Measurements from ENCODE around the gene AFAP1L2.

AFAP1L2 gene

GRCh38 chr10:114356126-114356525, 48.2 kb downstream of the AFAP1L2 start:
- H3K4me1 ChIP-seq (ENCODE audit: low read length) = no peaks in the 10 kb centered on the region

GRCh38 chr10:114353383-114353782, 50.9 kb downstream of the AFAP1L2 start:
- H4K20me1 ChIP-seq (ENCODE audit: insufficient read depth, low read length) = no peaks in the 10 kb centered on the region
- no peaks in the 10 kb centered on the region for H3K36me3 ChIP-seq (replicated peaks; ENCODE audit: insufficient read depth, low read length)
- no peak for DNase-seq
- H3F3A ChIP-seq (ENCODE audit: insufficient read depth, low read length) = no peaks in the 10 kb centered on the region
- H3K4me3 ChIP-seq (ENCODE audit: low read length) = no peak overlapping the region
- no peak for TF ChIP-seq EZH2 (optimal IDR thresholded peaks at IDR 0.05; ENCODE audit: low read depth, low read length)
- TF ChIP-seq CTCF (IDR thresholded peaks at IDR 0.05; ENCODE audit: low read length) = no peak
- TF ChIP-seq EZH2phosphoT487 (IDR thresholded peaks at IDR 0.05; ENCODE audit: low read length) = no peak
- no peaks in the 10 kb centered on the region for H3K79me2 ChIP-seq (ENCODE audit: low read length)
- no peaks in the 10 kb centered on the region for H3K27me3 ChIP-seq (replicated peaks; ENCODE audit: insufficient read depth, low read length)
- no peak overlapping the region for H3K4me2 ChIP-seq (ENCODE audit: low read depth, low read length)
- H3K9me3 ChIP-seq (replicated peaks; ENCODE audit: insufficient read depth, low read length) = no peaks in the 10 kb centered on the region
- H3K9me2 ChIP-seq (replicated peaks; ENCODE audit: insufficient read depth, low read length) = no peaks in the 10 kb centered on the region
- H3K27ac ChIP-seq (ENCODE audit: low read length) = no peak overlapping the region
- H2AFZ ChIP-seq (ENCODE audit: low read length) = no peak overlapping the region
- no peaks in the 10 kb centered on the region for H3K4me1 ChIP-seq (ENCODE audit: low read length)
- no peak overlapping the region for H3K9ac ChIP-seq (ENCODE audit: low read length)

More at GRCh38 chr10:114356126-114356525, 48.2 kb downstream of the AFAP1L2 start:
- Histone ChIP-seq H3K9me3 (replicated peaks; ENCODE audit: insufficient read depth, low read length) (no peaks in the 10 kb centered on the region), H3K36me3 (replicated peaks; ENCODE audit: insufficient read depth, low read length) (no peaks in the 10 kb centered on the region), H3K4me3 (ENCODE audit: low read length) (no peak overlapping the region), H2AFZ (ENCODE audit: low read length) (no peak overlapping the region), H3F3A (ENCODE audit: insufficient read depth, low read length) (no peaks in the 10 kb centered on the region), H3K27ac (ENCODE audit: low read length) (no peak overlapping the region), H3K9me2 (replicated peaks; ENCODE audit: insufficient read depth, low read length) (no peaks in the 10 kb centered on the region), H3K79me2 (ENCODE audit: low read length) (no peaks in the 10 kb centered on the region), H4K20me1 (ENCODE audit: insufficient read depth, low read length) (no peaks in the 10 kb centered on the region), H3K9ac (ENCODE audit: low read length) (no peak overlapping the region), H3K27me3 (replicated peaks; ENCODE audit: insufficient read depth, low read length) (no peaks in the 10 kb centered on the region), H3K4me2 (ENCODE audit: low read depth, low read length) (no peak overlapping the region)
- no peak for TF ChIP-seq CTCF (IDR thresholded peaks at IDR 0.05; ENCODE audit: low read length)
- TF ChIP-seq EZH2 (optimal IDR thresholded peaks at IDR 0.05; ENCODE audit: low read depth, low read length) = no peak
- no peak for DNase-seq

- Histone ChIP-seq H3K9me3 (replicated peaks; ENCODE audit: insufficient read depth, low read length) (no peaks in the 10 kb centered on the region), H3K4me1 (ENCODE audit: low read length) (no peaks in the 10 kb centered on the region), H3F3A (ENCODE audit: insufficient read depth, low read length) (no peaks in the 10 kb centered on the region), H3K27me3 (replicated peaks; ENCODE audit: insufficient read depth, low read length) (no peaks in the 10 kb centered on the region), H3K27ac (ENCODE audit: low read length) (no peak overlapping the region), H3K79me2 (ENCODE audit: low read length) (no peaks in the 10 kb centered on the region), H4K20me1 (ENCODE audit: insufficient read depth, low read length) (no peaks in the 10 kb centered on the region), H3K36me3 (replicated peaks; ENCODE audit: insufficient read depth, low read length) (no peaks in the 10 kb centered on the region), H3K9ac (ENCODE audit: low read length) (no peak overlapping the region), H3K9me2 (replicated peaks; ENCODE audit: insufficient read depth, low read length) (no peaks in the 10 kb centered on the region), H2AFZ (ENCODE audit: low read length) (no peak overlapping the region), H3K4me2 (ENCODE audit: low read depth, low read length) (no peak overlapping the region), H3K4me3 (ENCODE audit: low read length) (no peak overlapping the region)
- DNase-seq = no peak
- no peak for TF ChIP-seq EZH2 (optimal IDR thresholded peaks at IDR 0.05; ENCODE audit: low read depth, low read length)
- no peak for TF ChIP-seq CTCF (IDR thresholded peaks at IDR 0.05; ENCODE audit: low read length)
- TF ChIP-seq EZH2phosphoT487 (IDR thresholded peaks at IDR 0.05; ENCODE audit: low read length) = no peak
Observed at GRCh38 chr10:114352653-114353298, 51.5 kb downstream of the AFAP1L2 start.
